ENCODE results near the gene SLC6A3.

DNA sequence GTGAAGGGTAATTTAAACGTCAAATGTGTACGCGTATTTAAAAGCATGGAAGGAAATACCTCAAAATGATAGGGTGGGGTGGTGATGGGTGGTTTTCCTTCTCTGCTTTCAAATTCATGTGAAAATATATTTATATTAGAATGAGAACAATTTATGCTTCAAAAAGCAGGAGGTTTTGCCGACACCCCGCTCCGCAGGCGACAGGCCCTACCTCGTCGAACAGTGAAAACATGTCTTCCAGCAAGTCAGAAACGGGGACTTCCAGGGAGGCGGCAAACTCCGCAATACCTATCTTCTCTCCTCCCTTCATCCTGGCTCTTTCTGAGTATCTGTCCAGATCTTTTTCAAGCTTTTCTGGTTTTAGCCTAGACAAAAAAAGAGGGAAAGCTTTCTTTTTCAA is 28.5 kb upstream of the SLC6A3 start:
- TF ChIP-seq, protein P1, sequence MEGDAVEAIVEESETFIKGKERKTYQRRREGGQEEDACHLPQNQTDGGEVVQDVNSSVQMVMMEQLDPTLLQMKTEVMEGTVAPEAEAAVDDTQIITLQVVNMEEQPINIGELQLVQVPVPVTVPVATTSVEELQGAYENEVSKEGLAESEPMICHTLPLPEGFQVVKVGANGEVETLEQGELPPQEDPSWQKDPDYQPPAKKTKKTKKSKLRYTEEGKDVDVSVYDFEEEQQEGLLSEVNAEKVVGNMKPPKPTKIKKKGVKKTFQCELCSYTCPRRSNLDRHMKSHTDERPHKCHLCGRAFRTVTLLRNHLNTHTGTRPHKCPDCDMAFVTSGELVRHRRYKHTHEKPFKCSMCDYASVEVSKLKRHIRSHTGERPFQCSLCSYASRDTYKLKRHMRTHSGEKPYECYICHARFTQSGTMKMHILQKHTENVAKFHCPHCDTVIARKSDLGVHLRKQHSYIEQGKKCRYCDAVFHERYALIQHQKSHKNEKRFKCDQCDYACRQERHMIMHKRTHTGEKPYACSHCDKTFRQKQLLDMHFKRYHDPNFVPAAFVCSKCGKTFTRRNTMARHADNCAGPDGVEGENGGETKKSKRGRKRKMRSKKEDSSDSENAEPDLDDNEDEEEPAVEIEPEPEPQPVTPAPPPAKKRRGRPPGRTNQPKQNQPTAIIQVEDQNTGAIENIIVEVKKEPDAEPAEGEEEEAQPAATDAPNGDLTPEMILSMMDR (IDR thresholded peaks at IDR 0.05; ENCODE audit: insufficient read depth, low read length): no peak
- TF ChIP-seq POLR2AphosphoS5 (IDR thresholded peaks at IDR 0.05; ENCODE audit: low read depth): no peak
